Measurements from ENCODE around the gene NEGR1. TPM values are rescaled to one million over a fixed set of nuclear protein-coding genes. Genes with fewer than 3 reads are reported as not detected.

Gene NEGR1
- total RNA-seq, 1 donor from 2014 or later = 0.26 TPM

- TF ChIP-seq, protein P1, sequence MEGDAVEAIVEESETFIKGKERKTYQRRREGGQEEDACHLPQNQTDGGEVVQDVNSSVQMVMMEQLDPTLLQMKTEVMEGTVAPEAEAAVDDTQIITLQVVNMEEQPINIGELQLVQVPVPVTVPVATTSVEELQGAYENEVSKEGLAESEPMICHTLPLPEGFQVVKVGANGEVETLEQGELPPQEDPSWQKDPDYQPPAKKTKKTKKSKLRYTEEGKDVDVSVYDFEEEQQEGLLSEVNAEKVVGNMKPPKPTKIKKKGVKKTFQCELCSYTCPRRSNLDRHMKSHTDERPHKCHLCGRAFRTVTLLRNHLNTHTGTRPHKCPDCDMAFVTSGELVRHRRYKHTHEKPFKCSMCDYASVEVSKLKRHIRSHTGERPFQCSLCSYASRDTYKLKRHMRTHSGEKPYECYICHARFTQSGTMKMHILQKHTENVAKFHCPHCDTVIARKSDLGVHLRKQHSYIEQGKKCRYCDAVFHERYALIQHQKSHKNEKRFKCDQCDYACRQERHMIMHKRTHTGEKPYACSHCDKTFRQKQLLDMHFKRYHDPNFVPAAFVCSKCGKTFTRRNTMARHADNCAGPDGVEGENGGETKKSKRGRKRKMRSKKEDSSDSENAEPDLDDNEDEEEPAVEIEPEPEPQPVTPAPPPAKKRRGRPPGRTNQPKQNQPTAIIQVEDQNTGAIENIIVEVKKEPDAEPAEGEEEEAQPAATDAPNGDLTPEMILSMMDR (IDR thresholded peaks at IDR 0.05; ENCODE audit: insufficient read depth, low read length, severe bottlenecking) = no peak
- H3K4me3 ChIP-seq (ENCODE audit: low read depth, low read length) = no peak overlapping the region
These were observed 79.6 kb downstream of the NEGR1 start for GRCh38 chr1:72202761-72203160.

GRCh38 chr1:72197786-72198185, 84.6 kb downstream of the NEGR1 start:
- Histone ChIP-seq H3K27me3 (ENCODE audit: control insufficient read depth, insufficient read depth, low read length) (no peaks in the 10 kb centered on the region), H3K4me3 (ENCODE audit: low read depth, low read length) (no peak overlapping the region), H3K36me3 (ENCODE audit: control insufficient read depth, insufficient read depth, low read length) (no peaks in the 10 kb centered on the region)
- TF ChIP-seq, protein P1 (IDR thresholded peaks at IDR 0.05; ENCODE audit: insufficient read depth, low read length, severe bottlenecking) = no peak
- DNase-seq (ENCODE audit: low read depth) (no peak), FAIRE-seq (no peak)

More at GRCh38 chr1:72202761-72203160, 79.6 kb downstream of the NEGR1 start:
- DNase-seq (ENCODE audit: low read depth) (no peak), FAIRE-seq (no peak)
- Histone ChIP-seq H3K36me3 (ENCODE audit: control insufficient read depth, insufficient read depth, low read length) (no peaks in the 10 kb centered on the region), H3K27me3 (ENCODE audit: control insufficient read depth, insufficient read depth, low read length) (no peaks in the 10 kb centered on the region)

GRCh38 chr1:72186733-72187307, 95.5 kb downstream of the NEGR1 start:
- no peaks in the 10 kb centered on the region for H3K36me3 ChIP-seq (ENCODE audit: control insufficient read depth, insufficient read depth, low read length)
- TF ChIP-seq, protein P1 (IDR thresholded peaks at IDR 0.05; ENCODE audit: insufficient read depth, low read length, severe bottlenecking) = peak; percentile 43
- DNase-seq (ENCODE audit: low read depth) (peak; percentile 31), FAIRE-seq (no peak)
- no peaks in the 10 kb centered on the region for H3K27me3 ChIP-seq (ENCODE audit: control insufficient read depth, insufficient read depth, low read length)
- H3K4me3 ChIP-seq (ENCODE audit: low read depth, low read length) = no peak overlapping the region

- FAIRE-seq (no peak), DNase-seq (ENCODE audit: low read depth) (no peak)
- no peak overlapping the region for H3K4me3 ChIP-seq (ENCODE audit: low read depth, low read length)
- no peaks in the 10 kb centered on the region for H3K36me3 ChIP-seq (ENCODE audit: control insufficient read depth, insufficient read depth, low read length)
- TF ChIP-seq, protein P1 (IDR thresholded peaks at IDR 0.05; ENCODE audit: insufficient read depth, low read length, severe bottlenecking) = no peak
- no peaks in the 10 kb centered on the region for H3K27me3 ChIP-seq (ENCODE audit: control insufficient read depth, insufficient read depth, low read length)
These were observed 98.1 kb downstream of the NEGR1 start for GRCh38 chr1:72184099-72184701.

- Histone ChIP-seq H3K4me3 (ENCODE audit: low read depth, low read length) (no peak overlapping the region), H3K36me3 (ENCODE audit: control insufficient read depth, insufficient read depth, low read length) (no peaks in the 10 kb centered on the region), H3K27me3 (ENCODE audit: control insufficient read depth, insufficient read depth, low read length) (no peaks in the 10 kb centered on the region)
- no peak for FAIRE-seq
- no peak for DNase-seq (ENCODE audit: low read depth)
- TF ChIP-seq, protein P1 (IDR thresholded peaks at IDR 0.05; ENCODE audit: insufficient read depth, low read length, severe bottlenecking) = no peak
These were observed 99.5 kb downstream of the NEGR1 start for GRCh38 chr1:72182859-72183258.
